HG02973 (cell line): ENCODE results near the gene IL1RAP.

Experiments
- ATAC-seq: cut with Tn5 transposase; IDR thresholded peaks from one replicate; pipeline ENCODE4 v1.9.1; 2021; ENCODE audit warnings: moderate library complexity; ENCODE audit not compliant: unreplicated experiment

IL1RAP gene

DNA sequence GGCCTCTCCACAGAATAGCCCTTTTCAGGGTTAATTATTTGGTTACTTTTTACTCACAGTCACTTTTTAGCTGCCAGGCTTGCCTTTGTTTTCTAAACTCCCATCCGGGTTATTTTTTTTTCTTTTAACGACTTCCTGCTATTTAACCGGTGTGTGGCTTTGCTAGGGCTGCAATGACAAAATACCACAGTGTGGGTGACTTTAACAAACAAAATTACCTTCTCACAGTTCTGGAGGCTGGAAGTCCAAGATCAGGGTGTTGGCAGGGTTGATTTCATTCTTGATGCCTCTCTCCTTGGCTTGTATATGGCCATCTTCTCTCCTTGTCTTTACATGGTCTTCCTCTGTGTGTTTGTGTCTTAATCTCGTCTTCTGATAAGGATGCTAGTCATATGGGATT lies 91.5 kb downstream of the IL1RAP start:
- no peak for ATAC-seq

DNA sequence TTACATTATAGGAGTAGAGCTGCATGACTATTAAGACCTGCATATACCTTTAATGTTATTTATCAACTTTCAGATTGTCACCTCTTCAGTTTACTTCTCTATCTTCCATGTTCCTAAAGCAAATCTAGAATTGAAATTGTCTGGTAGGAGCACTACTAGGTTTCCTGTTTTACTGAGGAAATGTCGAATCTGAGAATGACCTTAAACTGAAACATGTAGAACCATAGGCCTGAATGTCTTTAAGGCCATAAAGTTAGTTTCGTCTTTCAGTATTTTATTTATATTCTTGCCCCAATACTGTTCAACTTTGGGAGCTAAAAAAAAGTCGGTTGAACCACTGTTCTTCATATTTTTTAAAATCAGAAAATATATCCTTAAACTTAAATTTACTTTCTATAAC lies 92.7 kb downstream of the IL1RAP start:
- ATAC-seq: no peak

DNA sequence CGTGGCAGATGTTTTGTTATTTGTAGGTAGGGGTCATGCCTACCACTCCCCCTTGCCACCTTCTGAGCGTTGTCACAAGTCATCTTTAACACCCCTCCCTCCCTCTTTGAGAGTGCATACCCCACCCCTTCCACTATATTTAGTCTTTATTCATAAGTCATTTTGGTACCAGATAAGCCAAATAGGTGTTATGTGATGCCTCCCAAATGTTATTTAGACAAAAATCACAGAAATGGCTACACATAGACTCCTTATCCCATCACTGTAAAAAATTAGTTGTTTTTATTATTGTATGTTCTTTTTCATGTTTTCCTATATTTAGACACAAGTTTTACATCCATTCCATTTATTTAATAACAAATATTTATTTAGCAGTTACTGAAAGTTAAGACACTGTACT lies 93.1 kb downstream of the IL1RAP start:
- ATAC-seq: no peak

DNA sequence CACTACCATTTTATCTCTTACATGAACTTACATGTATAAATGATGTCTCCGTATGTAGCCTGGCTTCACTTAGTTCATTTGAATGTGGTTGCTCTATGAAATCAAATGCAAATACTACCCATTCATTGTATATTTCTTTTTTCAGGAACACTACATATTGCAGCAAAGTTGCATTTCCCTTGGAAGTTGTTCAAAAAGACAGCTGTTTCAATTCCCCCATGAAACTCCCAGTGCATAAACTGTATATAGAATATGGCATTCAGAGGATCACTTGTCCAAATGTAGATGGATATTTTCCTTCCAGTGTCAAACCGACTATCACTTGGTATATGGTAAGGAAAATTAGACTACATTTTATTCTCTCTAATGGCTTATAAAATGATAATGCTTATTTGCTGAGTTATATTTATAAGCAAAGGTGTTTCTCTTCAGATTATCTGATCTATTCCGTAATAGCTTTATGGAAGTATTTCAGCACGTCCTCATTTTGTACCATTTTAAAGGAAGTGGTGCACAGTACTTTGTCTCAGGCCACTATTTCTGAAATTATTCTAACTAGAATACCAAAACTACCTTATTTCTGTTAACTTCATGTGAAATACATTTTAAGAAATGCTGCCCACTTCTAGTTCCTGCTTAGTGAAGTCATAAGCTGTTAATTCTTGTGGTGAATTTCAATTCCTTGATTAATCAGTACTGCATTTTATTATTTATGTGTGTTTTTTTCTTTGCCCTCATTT lies 95.1 kb downstream of the IL1RAP start:
- ATAC-seq: no peak

DNA sequence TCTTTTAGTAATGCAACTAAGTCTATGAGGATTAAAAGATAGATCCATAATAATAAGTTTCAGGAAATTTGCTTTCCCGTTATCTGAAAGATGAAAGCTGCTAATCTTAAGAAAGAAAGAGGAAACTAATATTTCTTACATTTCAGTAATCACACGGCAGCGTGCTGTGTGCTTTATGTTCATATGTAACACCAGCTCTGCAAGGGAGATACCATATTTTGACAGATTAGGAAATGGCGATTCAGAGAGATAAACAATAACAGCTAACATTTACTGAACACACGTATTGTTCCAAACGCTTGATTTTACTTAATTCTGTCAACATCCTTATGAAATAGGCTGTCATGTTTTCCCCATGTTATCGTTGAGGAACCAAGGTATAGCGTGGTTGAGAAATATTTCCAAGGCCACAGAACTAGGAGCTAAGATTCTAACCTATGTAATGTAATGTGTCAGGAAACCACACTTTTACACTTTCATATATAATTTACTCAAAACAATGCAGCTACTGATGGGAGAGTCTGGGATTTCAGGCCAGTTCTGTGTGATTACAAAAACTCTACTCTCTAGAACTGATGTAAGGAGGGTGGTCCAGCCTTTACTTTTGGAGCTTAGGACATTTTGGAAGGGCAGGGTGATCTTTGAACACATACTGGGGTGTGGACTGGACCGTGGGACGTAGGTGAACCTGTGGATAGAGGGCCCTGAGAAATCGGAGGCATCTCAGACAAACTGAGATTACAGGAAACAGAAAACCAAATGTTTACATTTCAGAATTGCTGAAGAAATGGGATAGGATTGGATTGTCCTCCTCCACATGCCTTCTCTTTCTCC lies 100.6 kb downstream of the IL1RAP start:
- ATAC-seq: no peak

DNA sequence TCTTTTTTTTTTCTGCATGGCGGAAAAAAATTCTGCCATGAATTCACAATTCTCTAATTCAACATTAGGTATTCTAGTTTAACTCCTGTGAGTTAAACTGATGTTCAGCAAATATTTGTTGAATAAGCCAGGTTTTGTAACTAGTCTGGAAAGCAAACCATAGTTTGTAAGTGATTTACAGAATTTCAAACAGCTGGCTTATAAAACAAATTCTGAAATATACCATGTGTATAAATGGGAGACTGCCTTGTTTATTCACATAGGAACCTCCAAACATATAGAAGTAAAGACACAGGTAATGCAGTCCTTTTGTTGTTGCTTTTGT lies 101.1 kb downstream of the IL1RAP start:
- no peak for ATAC-seq

DNA sequence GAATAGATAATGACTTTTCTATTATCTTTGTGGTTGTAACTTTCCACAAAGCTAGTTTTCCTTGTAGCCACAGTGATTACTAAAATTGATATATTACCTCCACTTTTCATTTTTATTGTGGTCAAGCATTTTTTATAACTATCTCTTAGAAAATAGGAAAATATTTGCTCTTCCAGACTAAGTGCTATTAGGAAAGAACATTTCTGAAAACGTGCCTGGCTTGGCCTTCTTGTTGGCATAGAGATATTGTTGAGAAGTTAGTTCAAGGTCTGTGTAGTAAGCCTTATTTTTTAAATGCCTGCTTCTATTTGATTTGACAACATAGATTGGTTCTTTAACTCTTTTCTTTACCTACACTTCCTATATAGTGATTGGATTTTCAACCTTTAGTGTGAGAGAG lies 101.7 kb downstream of the IL1RAP start:
- no peak for ATAC-seq

DNA sequence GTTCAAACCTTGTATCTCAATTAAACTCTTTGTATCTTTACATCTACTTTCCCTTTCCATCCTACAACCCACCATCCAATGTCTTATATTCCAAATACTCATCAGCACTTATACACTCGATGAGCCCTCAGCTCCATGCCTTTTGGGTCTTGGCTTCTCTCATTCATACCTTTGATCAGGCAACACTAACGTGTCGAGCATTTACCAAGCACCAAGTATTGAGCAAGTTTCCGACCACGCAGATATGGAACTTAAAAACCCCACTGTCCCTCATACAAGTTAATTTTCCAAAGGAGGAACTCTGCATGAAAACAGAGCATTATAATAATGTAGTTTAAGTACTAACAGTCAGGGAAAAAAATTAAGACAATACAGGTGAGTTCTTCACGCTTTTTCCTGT lies 102.8 kb downstream of the IL1RAP start:
- ATAC-seq: no peak

DNA sequence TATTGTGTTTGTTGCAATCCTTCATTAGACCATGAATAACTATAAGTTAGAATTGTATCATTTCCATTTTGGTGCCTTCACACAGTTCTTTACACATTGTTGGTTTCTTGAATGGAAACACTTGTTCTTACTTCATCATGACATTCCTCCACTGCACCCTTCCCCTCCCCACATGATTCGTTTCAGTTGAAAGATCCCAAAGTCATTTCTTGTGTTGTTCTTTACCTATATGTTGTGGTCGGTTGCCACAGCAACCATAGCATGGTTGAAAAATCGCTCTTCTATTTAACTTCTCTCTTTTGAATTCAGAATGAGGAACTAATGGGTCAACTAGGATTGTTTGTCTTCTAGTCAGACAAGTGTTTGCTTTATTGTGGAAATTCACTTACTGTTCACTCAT lies 103.3 kb downstream of the IL1RAP start:
- ATAC-seq: peak; percentile 89

DNA sequence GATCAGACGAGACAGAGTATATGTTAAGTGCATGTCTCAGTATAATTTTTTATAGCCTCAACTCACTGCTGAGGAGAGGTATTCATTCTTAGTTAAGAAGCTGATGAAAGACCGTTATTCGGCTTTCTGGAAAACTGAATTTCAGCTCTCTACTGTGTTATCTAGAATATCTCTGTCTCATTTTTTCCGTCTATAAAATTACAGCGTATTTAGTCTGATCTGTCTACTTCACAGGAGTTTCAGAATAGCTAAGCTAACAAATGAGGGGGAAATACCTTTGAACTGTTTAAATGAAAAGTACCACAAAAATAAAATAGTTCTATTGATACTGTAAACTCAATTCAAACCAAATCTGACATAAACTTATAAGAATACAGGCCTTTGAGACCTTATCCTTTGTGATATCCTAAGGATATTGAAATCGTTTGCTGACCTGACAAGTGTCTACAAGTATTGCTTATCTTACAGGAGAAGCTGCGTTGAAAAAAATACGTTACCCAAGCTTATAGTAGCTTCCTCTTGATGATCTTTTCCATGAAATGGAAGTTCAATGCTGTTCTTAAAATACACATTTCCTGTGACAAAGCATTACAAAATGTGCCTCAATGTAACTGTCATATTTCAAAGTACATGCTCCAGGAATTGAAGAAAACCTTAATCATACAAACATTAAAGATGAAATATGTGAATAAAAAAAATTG lies 104.6 kb downstream of the IL1RAP start:
- ATAC-seq: no peak

DNA sequence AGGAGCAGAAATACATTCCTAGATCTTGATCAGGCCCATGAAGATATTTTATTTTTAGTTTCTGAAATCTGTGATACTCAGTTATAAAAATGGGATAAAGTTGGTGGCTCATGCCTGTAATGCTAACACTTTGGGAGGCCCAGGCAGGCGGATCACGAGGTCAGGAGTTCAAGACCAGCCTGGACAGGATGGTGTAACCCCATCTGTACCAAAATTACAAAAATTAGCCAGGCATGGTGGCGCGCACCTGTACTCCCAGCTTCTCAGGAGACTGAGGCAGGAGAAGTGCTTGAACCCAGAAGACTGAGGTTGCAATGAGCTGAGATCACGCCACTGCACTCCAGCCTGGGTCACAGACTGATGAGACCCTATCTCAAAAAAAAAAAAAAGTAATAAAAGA lies 105.5 kb downstream of the IL1RAP start:
- no peak for ATAC-seq

DNA sequence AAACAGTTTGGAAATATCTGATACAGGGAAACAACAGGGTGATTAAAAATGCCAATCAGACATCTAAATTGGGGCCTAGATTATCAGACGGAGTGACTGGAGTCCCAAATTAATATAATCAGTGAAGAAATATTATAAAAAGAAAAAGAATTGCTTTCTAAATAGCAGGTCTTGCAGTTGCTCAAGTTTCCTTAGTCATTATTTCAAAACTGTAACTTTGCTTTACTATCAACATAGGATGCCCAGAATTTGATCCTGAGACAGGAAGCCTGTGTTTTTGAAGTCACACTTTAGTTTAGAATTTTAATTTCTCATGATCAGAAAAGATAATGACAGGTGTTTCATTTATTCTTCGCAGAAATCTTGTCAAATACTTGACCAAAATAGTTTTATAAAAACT lies 105.9 kb downstream of the IL1RAP start:
- ATAC-seq: no peak

DNA sequence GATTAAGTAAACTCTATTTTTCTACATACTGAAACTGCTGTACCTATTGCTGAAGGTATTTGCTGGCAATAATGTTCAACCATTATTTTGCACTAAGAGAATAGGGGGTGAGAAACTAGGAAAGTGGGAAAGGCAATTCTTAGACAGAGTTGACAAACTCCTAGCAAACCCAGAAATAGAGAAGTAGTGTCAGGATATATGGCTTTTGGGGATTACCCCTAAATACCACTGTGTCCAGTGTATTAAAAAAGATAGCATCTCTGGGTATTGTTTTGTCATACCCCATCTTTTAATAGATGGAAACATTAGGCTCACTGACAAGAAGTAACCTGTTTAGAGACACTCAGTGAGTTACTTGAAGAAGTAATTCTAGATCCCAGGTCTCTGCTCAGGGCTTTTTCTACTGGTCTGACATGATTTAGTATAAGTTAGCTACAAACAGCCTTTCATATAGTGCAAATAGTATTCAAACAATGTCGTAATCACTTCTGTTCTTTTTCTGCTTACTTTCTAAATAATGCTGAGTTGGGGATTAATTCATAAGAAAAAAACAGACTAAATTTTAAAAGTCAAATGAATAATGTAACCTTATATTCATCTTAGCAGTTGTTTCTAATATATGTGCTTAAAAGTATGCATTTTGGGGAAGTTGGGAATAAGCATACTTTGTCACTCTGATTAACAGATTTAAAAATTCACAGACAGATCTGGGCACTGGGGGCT lies 107.2 kb downstream of the IL1RAP start:
- ATAC-seq: no peak

DNA sequence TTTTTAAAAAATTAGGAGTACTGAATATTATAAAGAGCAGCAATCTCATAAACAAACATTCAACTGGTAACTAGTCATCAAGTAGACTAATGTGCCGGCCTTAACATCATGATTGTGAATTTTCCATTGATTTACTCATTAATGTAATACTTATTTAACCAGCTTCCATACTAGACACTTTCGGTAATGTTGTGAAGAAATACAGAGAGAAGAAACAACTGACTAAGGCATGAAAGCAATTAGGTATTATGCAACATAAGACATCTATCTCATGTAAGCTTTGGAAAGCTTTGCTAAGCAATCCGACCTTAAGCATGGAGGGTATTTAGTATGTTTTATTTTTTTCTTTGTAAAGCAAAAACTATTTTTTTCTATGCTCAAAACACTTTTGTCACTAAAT lies 108.0 kb downstream of the IL1RAP start:
- no peak for ATAC-seq

DNA sequence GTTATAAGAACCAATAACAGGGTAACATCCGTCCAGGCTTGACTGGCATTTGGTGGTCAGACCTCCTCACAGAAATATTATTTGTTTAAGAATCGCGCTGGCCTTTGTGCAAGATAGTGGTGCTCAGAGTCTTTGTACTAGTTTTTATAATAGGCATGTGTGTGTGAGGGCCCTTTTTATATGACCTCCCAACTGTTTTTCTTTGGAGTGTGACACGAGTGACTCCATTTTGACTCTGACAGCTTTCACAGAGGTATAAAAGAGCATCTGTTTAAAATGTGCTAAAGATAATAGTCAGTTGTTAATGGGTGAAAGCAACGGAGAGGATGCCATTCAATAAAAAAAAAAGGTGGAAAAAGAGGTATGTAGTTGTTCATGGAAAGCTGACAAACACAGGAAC lies 110.4 kb downstream of the IL1RAP start:
- no peak for ATAC-seq

DNA sequence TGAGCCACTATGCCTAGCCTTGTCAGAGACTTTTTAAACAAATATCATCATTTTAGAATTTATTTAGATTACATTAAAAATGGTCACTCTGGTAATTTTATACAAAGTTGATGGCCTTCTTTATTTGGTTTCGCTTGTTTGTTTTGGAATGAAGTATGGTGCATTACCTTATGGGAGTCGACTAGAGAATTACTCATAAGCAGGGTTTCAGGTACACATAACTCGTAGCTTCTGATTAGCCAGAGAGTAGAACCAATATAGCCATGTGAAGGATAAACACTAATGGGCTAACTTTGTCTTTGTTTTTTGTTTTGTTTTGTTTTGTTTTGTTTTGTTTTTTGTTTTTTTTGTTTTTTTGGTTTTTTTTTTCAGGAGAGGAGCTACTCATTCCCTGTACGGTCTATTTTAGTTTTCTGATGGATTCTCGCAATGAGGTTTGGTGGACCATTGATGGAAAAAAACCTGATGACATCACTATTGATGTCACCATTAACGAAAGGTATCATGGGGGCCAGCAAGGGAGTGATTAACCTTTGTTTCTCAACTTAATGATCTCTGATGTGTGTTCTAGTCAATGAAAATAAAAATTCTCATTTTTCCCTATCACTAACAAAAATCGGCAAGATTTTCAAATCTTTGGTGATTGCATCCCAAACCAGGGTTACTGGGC lies 113.2 kb downstream of the IL1RAP start:
- ATAC-seq: no peak

DNA sequence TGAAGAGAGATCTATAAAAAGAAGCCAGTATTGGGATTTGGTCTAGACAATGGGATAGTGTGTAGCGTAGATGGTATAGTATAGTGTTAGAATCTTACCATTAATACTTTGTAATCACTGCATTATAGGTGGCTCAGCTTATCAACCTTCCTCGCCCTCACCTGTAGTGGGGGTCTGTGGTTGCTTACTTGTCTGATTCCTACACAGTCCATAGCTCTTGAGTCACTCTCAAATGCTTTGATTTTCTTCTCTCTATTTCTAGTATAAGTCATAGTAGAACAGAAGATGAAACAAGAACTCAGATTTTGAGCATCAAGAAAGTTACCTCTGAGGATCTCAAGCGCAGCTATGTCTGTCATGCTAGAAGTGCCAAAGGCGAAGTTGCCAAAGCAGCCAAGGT lies 115.2 kb downstream of the IL1RAP start:
- ATAC-seq: no peak

DNA sequence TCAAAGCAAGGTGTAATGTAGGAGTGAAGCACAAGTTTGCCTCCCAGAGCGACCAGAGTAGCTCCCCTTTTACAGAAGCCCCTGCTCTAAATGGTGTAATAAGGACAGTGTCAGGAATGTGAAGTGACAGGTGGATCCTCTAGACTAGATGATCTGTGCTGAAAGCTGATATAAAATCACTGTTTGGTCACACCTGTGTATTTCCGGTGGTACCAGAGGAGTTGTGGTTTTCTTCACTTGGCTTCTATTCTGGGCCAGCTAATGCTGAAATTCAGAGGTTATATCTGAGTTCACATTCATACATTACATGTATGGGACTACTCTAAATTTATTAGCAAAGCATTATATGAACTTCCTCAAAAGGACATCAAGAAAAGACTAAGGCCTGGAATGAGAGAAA lies 117.4 kb downstream of the IL1RAP start:
- ATAC-seq: no peak

DNA sequence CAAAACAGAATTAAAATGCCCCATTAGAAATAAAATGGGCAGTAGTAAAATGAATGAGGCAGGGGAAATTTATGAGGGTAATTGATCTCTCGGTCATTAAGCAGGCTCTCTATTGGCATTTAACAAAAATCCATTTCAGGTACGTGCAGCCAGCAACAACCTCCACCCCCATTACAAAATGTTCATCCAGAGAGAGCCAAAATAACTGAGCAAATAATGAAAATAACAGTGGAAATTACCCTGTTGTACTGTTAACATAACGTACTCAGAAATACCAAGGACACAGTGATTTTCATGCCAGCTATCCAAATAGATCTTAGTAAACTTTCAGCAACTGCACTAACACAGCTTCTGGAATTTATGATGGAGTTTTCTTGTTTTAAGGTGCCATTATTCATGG lies 127.7 kb downstream of the IL1RAP start:
- ATAC-seq: no peak

DNA sequence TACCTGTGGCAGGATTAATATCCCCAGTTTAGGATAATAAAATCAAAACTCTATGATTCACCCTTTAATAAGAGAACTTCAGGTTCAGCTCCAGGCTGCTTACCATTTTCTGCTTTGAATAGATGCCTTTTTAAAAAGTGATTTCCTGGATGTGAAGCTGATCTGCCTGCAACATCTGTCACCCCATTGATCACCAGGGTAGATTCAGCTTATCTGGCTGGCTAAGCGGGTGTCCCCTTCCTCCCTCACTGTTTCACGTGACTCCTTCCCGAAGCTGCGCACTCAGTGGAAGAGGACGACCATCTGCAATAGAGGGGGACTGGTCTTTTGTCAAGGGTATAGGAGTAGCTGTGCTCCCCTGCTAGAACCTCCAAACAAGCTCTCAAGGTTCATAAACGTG lies 128.1 kb downstream of the IL1RAP start:
- ATAC-seq: no peak

DNA sequence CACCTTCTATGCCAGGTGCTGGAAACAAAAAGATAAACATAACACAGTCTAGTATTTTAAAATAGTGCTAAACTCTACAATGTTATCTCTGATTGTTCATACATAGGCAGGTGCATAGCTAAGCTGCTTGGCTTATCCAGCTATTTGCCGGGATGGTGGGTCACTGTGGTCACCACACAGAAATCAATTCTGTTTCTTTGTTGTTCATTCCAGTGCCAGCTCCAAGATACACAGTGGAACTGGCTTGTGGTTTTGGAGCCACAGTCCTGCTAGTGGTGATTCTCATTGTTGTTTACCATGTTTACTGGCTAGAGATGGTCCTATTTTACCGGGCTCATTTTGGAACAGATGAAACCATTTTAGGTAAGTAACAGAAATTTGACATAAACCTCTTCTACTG lies 130.2 kb downstream of the IL1RAP start:
- no peak for ATAC-seq
